ENCODE measurements around the gene TRIM54. TPM values are rescaled to one million over a fixed set of nuclear protein-coding genes. Genes with fewer than 3 reads are reported as not detected.
"Not testable (repeated sequence)": the region's sequence is repeated elsewhere in the genome, so short reads cannot be mapped to it uniquely, and the experiment has no call there.

The TRIM54 gene
- polyA plus RNA-seq, 6 donors from 2014 or later: not detected

DNA sequence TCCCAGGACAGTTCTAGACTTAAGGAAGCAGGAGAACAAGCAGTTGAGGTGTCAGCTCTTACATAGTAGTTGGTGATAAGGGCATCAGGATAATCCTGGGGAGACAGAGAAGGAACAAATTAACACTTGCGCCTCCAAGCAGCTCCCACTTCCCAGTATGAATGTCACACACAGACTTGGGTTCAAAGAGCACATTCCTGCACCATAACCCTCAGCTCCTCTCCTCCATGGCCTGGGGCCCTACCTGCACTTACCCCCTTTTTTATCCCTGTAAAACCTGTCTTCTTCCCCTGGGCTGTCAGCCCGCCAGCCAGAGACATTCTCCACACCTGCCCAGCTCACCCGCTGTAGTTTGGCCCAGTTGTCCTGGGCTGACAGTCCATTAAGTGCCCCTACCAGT is 29.9 kb downstream of the TRIM54 start:
- H3K27ac Mint-ChIP-seq: peak overlapping the region in 2 of 6 donors; percentile 10 to 15
- ATAC-seq (ENCODE audit: low read depth in 2 of 2) (no peak), DNase-seq (no peak)
- peaks cover 13 to 27% of the 10 kb centered on the region in 2 donors for H3K36me3 Mint-ChIP-seq
- H3K9me3 Mint-ChIP-seq: no peaks in the 10 kb centered on the region
- H3K4me3 Mint-ChIP-seq: no peak overlapping the region
- H3K4me1 Mint-ChIP-seq: peaks cover 2 to 10% (median 3%) of the 10 kb centered on the region in 3 donors
- peaks cover 0 to 4% (median 0%) of the 10 kb centered on the region in 3 donors for H3K27me3 Mint-ChIP-seq

DNA sequence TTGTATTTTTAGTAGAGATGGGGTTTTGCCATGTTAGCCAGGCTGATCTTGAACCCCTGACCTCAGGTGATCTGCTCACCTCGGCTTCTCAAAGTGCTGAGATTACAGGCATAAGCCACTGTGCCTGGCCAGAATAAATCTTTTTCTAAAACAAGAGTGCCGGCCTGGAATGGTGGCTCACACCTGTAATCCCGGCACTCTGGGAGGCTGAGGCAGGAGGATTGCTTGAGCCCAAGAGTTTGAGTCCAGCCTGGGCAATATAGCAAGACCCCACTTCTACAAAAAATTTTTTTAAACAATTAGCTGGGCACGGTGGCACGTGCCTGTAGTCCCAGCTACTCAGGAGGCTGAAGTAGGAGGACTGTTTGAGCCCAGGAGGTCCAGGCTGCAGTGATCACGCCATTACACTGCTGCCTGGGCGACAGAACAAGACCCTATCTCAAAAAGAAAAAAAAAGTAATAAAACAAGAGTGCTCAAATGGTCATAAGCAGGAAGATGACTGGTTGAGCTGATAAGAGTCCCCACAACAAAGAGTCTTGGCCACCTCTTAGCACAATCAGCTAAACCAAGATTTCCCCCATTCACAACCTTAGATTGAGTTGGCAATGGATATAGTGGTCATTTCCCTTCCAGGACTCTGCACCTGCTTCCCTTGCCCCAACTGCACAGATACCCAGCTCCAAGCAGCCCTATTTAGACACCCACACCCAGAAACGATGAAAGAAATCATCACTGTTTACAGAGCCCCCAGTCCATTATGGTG is 31.8 kb downstream of the TRIM54 start:
- DNase-seq (no peak), ATAC-seq (ENCODE audit: low read depth in 2 of 2) (no peak)
- Mint-ChIP-seq H3K4me3 (no peak overlapping the region), H3K36me3 (peaks cover 13 to 27% of the 10 kb centered on the region in 2 donors), H3K4me1 (peaks cover 0 to 10% (median 0%) of the 10 kb centered on the region in 3 donors), H3K27ac (no peak overlapping the region), H3K9me3 (no peaks in the 10 kb centered on the region), H3K27me3 (no peaks in the 10 kb centered on the region)

- Mint-ChIP-seq H3K4me3 (no peak overlapping the region), H3K9me3 (no peaks in the 10 kb centered on the region), H3K36me3 (peaks cover 10 to 20% of the 10 kb centered on the region in 2 donors), H3K27me3 (no peaks in the 10 kb centered on the region), H3K4me1 (peaks cover 0 to 10% (median 0%) of the 10 kb centered on the region in 3 donors), H3K27ac (no peak overlapping the region)
- DNase-seq: no peak
- no peak for ATAC-seq (ENCODE audit: low read depth in 2 of 2)
Measured at GRCh38 chr2:27314709-27315108, 32.5 kb downstream of the TRIM54 start.

DNA sequence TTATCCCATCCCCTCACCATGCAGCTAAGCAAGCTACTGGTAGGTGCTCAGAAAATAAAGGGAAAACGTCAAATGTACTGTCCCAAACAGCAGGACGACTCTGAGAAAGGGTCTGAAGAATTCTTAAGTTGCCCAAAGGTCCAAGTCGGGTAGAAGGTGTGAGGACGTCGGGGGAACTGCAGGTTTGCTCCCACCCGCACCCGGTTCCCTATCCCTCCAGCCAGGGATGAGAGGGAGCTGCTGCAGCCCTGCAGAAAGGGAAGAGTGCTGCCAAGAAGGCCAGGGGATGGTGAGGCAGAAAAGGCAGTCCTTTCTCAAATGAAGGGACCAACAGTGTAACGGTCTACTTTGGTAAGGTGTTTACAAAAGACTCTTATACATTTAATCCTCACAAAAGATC is 32.9 kb downstream of the TRIM54 start:
- ATAC-seq (ENCODE audit: low read depth in 2 of 2) (no peak), DNase-seq (no peak)
- Mint-ChIP-seq H3K27ac (no peak overlapping the region), H3K27me3 (no peaks in the 10 kb centered on the region), H3K36me3 (peaks cover 7 to 16% of the 10 kb centered on the region in 2 donors), H3K9me3 (no peaks in the 10 kb centered on the region), H3K4me1 (peaks cover 0 to 10% (median 0%) of the 10 kb centered on the region in 3 donors), H3K4me3 (no peak overlapping the region)

- DNase-seq: no peak
- Mint-ChIP-seq H3K4me3 (no peak overlapping the region), H3K27me3 (no peaks in the 10 kb centered on the region), H3K4me1 (peaks cover 6 to 15% (median 7%) of the 10 kb centered on the region in 3 donors), H3K27ac (peak overlapping the region in 1 of 6 donors; percentile 76), H3K36me3 (peaks cover 0 to 15% of the 10 kb centered on the region in 2 donors), H3K9me3 (no peaks in the 10 kb centered on the region)
- ATAC-seq (ENCODE audit: low read depth in 2 of 2): no peak
Measured at GRCh38 chr2:27316655-27317412, 34.6 kb downstream of the TRIM54 start.

- DNase-seq; H3K36me3 Mint-ChIP-seq; ATAC-seq (ENCODE audit: low read depth in 2 of 2); H3K27ac Mint-ChIP-seq; H3K4me3 Mint-ChIP-seq; H3K27me3 Mint-ChIP-seq; H3K9me3 Mint-ChIP-seq: not testable (repeated sequence)
- peaks cover 20 to 22% (median 22%) of the 10 kb centered on the region in 3 donors for H3K4me1 Mint-ChIP-seq
Measured at GRCh38 chr2:27319839-27320238, 37.6 kb downstream of the TRIM54 start.

- Mint-ChIP-seq H3K27me3 (no peaks in the 10 kb centered on the region), H3K27ac (peak overlapping the region in 1 of 6 donors; percentile 99), H3K4me3 (peak overlapping the region in 4 of 8 donors; percentile 16 to 98 (median 65)), H3K4me1 (peaks cover 18 to 22% (median 20%) of the 10 kb centered on the region in 3 donors), H3K9me3 (no peaks in the 10 kb centered on the region), H3K36me3 (peaks cover 6 to 7% of the 10 kb centered on the region in 2 donors)
- ATAC-seq (ENCODE audit: low read depth in 2 of 2) (no peak), DNase-seq (no peak)
Measured at GRCh38 chr2:27320958-27321543, 38.8 kb downstream of the TRIM54 start.

DNA sequence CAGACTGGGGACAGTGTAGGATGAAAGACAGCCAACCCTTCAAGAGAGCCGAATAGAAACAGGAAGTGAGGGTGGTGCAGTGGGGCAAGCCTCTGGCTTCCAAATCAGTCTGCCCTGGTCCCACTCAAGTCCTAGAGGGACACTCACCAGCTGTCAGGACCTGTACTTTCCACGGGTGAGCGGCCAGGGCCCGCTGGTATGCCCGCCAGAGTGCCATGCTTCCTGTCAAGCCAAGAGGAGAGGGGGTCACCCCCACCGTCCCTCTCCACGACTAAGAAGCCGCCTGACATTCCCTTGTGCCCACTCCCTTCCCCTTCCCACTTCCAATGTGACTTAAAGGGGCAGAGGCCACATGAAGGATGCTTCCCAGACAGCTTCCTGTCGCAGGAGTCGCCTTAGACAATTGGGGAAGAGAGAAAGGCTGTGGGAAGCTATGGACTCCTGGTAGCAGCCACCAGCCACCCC is 40.1 kb downstream of the TRIM54 start:
- Mint-ChIP-seq H3K27me3 (no peaks in the 10 kb centered on the region), H3K27ac (peak overlapping the region; percentile 97 to 100 (median 99)), H3K9me3 (no peaks in the 10 kb centered on the region), H3K36me3 (peaks cover 13 to 20% of the 10 kb centered on the region in 2 donors), H3K4me3 (peak overlapping the region; percentile 92 to 100 (median 98)), H3K4me1 (peaks cover 20 to 22% (median 21%) of the 10 kb centered on the region in 3 donors)
- peak; percentile 31 for DNase-seq
- peak; percentile 54 to 63 for ATAC-seq (ENCODE audit: low read depth in 2 of 2)

DNA sequence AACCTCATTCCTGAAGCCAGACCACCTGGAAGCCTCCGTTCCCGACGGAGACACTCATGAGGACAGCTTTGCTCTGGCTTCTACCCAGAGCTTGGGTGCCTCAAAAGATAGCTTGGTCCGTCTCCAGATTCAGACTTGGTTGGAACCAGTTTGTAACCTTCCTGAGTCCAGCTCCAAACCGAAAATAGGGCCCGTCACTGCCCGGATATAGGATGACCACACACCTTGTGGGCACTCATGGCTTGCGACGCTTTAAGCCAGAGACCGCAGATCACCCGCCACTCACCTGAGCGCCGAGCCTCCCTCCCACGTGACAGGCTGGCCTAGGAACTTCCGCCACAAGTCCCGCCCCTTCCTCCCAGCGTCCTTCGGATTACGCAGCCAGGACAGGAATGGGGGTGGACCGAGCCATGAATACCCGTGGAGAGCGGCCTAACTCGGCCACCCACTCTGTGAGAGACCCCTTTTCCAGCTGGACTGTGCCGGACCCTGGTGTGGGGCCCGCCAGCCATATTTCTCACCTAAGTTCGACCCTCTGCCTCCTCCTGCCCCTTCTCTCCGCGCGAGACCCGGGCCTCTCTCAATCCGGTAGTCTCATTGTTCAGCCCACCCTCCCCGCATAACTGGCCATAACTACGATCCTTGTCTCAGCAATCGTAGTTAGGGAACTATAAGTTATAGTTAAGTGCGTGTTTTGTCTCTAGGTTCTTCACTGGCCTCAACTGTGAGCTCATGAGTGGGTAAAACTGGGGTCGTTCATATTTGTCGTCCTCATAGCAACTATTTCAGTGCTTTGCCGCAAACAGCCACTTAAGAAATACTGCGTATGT is 40.8 kb downstream of the TRIM54 start, which contains the start of gene MPV17:
Gene MPV17 (minus strand): TSS at position 332 of the 830 bp plus-strand sequence. CDS start 580 bp downstream, outside the sequence.
- Mint-ChIP-seq H3K4me1 (peaks cover 20 to 22% (median 21%) of the 10 kb centered on the region in 3 donors), H3K4me3 (peak within 1 kb of the TSS; percentile 92 to 100 (median 98)), H3K36me3 (peaks cover 15 to 20% of the 10 kb centered on the region in 2 donors), H3K27ac (peak within 1 kb of the TSS; percentile 97 to 100 (median 99)), H3K27me3 (no peaks in the 10 kb centered on the region), H3K9me3 (no peaks in the 10 kb centered on the region)
- ATAC-seq (ENCODE audit: low read depth in 2 of 2) (peak; percentile 95 to 96), DNase-seq (peak; percentile 82)

DNA sequence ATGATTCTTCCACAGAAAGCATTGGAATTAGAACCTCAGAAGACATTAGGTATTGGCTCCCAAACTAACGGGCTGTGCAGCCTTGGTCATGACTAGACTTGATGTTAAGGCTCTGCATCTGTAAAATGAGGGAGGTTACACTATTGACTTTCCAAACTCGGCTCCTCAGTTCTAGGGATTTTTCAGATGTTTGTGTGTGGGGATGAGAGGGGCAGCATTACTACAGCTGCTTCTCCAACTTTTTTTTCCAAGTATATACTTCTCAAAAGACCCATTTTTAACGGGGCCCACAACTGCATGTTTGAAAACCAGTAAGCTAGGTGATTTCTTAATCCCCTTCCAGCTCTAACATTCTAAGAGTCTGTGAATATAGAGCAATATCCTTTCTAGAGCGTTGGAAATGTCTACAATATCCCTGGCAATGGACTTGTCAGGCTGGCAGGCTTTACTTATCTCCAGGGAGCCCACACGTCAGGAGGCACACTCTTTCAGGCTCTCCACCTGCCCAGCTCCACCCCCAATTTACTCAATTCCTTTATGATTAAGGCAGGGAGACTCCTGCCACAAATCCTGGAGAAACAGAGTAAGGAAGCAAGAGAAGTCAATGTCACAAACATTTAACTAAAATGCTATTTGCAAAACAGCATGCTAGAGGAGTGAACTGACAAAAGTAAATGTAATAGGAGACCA is 41.5 kb downstream of the TRIM54 start:
- H3K4me3 Mint-ChIP-seq: peak overlapping the region; percentile 92 to 100 (median 98)
- DNase-seq (no peak), ATAC-seq (ENCODE audit: low read depth in 2 of 2) (no peak)
- peaks cover 20 to 22% of the 10 kb centered on the region in 2 donors for H3K36me3 Mint-ChIP-seq
- peaks cover 20 to 22% (median 21%) of the 10 kb centered on the region in 3 donors for H3K4me1 Mint-ChIP-seq
- no peaks in the 10 kb centered on the region for H3K9me3 Mint-ChIP-seq
- H3K27ac Mint-ChIP-seq: peak overlapping the region; percentile 97 to 100 (median 99)
- no peaks in the 10 kb centered on the region for H3K27me3 Mint-ChIP-seq

- ATAC-seq (ENCODE audit: low read depth in 2 of 2) (no peak), DNase-seq (no peak)
- H3K4me3 Mint-ChIP-seq: peak overlapping the region; percentile 27 to 100 (median 72)
- no peaks in the 10 kb centered on the region for H3K27me3 Mint-ChIP-seq
- H3K27ac Mint-ChIP-seq: peak overlapping the region in 3 of 6 donors; percentile 56 to 99 (median 83)
- peaks cover 20 to 22% of the 10 kb centered on the region in 2 donors for H3K36me3 Mint-ChIP-seq
- peaks cover 20 to 22% (median 21%) of the 10 kb centered on the region in 3 donors for H3K4me1 Mint-ChIP-seq
- no peaks in the 10 kb centered on the region for H3K9me3 Mint-ChIP-seq
Measured at GRCh38 chr2:27324720-27325119, 42.5 kb downstream of the TRIM54 start.

DNA sequence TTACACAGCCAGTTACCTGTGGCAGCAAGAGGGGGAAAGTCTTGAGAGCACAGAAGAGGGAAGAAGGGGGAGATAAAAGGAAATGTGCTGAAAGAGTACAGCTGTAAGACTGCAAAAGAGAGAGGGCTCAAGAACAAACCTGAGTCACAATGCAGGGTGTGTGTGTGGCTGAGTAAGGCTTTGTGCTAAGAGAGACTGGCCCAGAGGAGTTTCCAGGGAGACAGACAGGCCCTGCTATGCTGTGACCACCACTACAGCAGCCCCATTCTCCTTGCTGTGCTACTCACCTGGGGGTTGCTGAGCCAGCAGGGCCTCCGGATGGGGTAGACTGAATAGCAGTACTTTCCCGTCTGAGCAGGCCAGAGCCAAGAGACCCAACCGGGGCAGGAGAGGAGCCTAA is 53.1 kb downstream of the TRIM54 start:
- DNase-seq (no peak), ATAC-seq (ENCODE audit: low read depth in 2 of 2) (no peak)
- peaks cover 0 to 4% (median 0%) of the 10 kb centered on the region in 3 donors for H3K4me1 Mint-ChIP-seq
- H3K4me3 Mint-ChIP-seq: no peak overlapping the region
- peak overlapping the region in 1 of 6 donors; percentile 49 for H3K27ac Mint-ChIP-seq
- no peaks in the 10 kb centered on the region for H3K27me3 Mint-ChIP-seq
- no peaks in the 10 kb centered on the region for H3K9me3 Mint-ChIP-seq
- H3K36me3 Mint-ChIP-seq: peaks cover 24 to 39% of the 10 kb centered on the region in 2 donors

All from naive B cell (primary cell).